GM21576 (cell line): ENCODE data around the gene DPEP2NB.
"Not testable (repeated sequence)": the region's sequence is repeated elsewhere in the genome, so short reads cannot be mapped to it uniquely, and the experiment has no call there.

Source experiments
- ATAC-seq: cut with Tn5 transposase; IDR thresholded peaks from one replicate; pipeline ENCODE4 v1.9.1; 2021; ENCODE audit warnings: mild to moderate bottlenecking, moderate library complexity; ENCODE audit not compliant: unreplicated experiment

DPEP2NB gene, protein sequence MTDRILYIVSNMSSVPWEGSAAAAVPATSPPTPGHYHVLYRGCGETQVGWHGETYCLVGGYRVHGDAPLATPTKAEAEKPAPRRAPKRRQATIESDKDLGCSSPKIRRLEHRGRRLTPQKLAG

DNA sequence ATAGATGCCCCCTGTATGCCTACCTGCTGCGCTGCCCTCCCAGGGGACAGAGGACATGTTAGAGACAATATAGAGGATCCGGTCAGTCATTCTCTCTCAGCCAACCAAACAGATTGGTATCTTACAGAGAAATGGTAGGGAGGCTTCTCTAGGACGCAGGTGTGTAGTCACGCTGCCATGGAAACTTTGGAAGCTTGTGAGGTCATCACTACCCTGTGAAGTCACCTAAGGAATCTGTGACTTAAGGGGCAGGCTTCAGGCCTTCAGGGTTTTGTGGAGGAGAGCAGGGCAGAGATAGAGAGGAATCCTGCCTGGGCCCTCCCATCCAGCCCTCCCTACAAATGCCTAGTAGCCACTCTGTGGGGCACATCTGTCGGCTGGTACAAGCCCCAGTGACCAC, at the start of gene DPEP2NB:
Gene DPEP2NB (minus strand): TSS at position 231 of the 400 bp plus-strand sequence. CDS start 141 bp downstream, at position 90.
- ATAC-seq: no peak

DNA sequence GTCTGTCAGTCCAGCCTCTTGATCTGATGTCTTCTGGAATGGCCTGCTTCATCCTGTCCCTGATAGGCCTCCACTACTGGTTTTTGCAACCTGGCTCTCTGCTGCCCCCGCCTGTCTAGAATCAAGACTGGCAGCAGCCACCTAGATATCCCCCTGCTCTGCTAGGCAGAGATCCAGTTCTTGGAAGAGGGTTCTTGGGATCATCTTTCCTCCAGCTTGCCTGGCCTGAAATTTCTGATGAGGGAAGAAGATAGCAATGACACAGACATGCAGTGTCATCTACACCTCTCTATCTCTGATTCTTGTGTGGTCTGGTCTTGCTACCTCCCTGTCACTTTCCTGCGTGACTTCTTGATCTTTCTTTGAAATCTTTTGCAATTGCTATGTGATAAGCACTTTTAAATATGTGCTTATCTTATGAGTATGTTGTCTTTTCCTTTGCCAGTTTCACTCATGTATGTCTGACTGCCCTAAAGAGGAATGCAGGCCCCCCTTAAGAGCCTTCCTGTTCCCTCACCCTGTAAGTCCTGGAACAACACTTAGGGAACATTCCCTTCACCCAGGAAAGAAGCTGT, 49.2 kb upstream of the DPEP2NB start:
- ATAC-seq: no peak

DNA sequence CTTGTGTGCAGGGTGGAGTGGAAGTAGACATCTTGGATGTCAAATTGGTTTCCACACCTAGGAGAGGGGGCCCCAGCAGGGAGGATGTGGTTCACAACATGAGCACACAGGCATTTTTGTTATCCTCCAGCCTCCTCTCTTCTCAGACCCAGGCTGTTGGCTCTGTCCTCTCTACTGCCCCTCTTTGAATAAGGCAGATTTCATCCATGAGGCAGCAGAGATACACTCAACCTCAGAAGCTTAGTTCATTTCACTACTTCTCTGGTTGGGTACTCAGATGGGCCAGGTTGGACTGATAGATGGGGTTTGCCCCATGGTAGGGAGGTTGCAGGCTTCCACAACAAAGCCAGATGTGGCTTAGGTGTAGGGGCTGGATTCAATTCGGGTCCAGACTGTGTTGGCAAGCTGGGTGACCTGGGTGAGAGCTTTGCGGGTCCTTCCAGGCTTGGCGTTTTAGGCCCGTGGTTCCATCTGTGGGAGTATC, 47.2 kb upstream of the DPEP2NB start:
- ATAC-seq: no peak

DNA sequence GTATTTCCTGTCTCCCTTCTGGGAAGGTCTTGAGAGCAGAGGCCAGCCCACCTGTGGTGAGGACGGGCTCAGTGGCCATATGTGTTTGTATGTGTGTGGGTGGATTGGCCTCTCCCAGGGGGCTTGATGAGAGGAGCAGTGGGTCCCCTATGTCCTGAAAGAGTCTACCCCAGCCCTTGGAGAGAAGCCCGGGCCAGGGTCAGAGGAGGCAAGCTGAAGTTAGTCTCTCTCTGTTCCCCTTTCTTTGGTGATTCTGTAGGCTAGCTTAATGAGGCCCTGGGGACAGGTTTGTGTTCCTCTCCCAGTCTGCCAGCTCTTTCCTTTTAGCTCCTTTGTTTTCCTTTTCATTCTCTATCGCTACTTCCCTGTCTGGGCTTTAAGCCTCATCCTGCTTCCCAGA, 45.7 kb upstream of the DPEP2NB start:
- ATAC-seq: no peak

DNA sequence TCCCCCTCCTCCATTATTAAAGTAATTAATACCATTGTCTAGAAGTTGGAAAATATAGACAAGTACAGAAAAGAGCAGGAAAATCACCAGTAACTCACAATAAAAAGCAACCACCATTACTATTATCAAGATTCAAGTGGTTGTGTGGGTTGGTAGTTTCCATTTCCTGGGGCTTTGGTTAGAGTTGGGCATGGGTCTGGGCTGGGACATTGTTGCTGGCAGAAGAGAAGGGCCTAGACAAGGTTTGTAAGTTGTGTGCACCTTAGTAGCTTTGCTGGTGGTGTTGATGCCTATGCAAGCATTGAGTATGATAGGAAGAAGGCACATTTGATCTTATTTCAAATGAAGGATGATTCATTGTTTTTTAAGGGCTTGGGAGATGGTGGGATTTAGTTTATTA, 44.1 kb upstream of the DPEP2NB start:
- ATAC-seq: no peak

DNA sequence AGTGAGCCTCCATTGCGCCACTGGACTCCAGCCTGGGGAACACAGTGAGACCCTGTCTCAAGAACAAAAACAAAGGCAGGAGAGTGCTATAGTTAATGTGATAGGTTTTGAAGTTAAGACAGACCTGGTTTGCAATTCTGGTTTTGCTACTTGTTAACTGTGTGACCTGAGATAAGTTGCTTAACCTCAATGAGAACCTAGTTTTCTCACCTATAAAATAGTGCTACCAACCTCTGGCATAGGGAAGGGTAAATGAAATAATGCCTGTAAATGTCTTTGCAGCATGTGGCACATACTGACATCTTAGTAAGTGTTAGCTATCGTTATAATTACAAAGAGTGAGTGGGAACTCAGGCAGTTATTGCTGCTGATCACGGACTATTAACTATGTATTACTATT, 39.7 kb upstream of the DPEP2NB start:
- no peak for ATAC-seq

DNA sequence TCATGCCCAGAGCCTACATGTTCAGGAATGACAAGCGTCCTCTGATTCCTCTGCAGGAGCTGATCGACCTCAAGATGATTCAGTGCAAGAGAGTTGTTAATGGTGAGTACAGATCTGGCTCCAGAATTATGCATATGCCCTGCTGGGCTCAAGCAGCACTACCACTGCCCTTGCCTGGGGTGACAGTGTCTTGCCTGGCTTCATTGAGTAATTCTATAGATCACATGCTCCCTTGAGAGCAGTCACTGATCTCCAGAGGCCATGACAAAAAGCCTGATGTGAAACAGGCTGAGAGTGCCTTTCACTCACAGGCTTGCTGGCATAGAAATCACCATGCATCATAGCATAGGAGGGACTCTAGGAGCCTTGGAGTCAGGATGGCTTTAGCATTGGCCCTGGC, 33.7 kb upstream of the DPEP2NB start:
- ATAC-seq: no peak

DNA sequence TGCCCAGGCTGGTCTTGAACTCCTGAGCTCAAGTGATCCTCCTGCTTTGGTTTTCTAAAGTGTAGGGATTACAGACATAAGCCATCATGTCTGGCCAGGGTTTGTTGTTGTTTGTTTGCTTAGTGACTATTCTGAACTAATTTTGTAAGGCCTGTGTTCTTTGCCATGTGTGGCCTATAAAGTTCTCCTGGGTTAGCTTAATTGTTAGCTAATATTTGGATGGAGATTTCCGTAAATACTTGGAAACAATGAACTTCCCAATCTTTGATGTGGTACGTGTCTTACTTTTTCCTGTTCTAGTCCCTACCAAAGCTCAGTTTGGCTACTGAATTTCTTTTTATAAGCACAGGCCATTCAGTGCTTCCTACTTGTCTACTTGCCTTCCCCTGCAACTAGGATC, 32.3 kb upstream of the DPEP2NB start:
- no peak for ATAC-seq

DNA sequence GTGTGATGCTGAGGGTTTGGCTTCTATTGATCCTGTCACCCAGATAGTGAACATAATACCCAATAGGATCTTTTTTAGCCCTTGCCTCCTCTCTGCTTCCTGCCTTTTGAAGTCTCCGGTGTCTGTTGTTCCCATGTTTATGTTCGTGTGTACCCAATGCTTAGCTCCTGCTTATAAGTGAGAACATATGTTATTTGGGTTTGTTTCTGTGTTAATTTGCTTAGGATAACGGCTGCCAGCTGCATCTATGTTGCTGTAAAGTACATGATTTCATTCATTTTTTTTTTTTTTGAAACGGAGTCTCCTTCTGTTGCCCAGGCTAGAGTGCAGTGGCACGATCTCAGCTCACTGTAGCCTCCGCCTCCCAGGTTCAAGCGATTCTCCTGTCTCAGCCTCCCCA, 30.4 kb upstream of the DPEP2NB start:
- no peak for ATAC-seq

DNA sequence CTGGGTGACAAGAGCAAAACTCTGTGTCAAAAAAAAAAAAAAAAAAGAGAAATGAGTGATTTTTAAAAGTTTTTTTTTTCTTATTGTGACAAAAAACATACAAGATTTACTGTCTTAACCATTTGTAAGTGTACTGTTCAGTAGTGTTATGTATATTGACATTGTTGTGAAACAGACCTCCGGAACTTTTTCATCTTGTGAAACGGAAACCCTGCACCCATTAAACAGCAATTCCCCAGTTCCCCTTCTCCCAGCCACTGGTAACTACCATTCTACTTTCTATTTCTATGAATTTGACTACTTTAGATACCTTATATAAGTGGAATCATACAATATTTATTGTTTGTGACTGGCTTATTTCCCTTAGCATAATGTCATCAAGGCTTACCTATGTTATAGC, 26.1 kb upstream of the DPEP2NB start:
- ATAC-seq: no peak

DNA sequence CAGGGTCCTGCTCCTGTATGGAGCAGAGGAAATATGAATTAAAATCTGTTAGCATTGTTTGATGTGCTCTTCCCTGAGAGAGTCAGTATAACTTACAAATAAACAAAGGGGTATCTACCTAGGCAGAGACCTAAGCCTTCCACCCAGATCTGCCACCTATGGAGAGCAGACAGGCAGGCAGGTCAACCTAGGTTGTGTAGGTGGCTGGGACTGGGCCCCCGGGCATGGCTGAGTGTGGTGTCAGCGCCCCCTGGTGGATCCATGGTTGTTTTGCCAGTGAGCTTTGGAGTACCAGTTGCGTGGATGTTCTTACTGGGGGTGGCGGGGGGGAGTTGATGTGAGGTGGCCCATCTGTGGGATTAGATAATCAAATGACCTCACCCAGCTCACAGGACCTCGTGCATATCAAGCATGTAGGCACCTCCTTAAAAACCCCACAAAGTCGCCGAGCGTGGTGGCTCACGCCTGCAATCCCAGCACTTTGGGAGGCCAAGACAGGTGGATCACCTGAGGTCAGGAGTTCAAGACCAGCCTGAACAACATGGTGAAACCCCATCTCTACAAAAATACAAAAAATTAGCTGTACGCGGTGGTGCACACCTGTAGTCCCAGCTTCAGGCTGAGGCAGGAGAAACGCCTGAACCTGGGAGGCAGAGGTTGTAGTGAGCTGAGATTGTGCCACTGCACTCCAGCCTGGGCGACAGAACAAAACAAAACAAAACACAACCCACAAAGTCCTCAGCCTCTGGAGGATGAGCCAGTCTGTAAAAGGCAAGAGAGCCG, 25.0 kb upstream of the DPEP2NB start:
- peak; percentile 77 for ATAC-seq

DNA sequence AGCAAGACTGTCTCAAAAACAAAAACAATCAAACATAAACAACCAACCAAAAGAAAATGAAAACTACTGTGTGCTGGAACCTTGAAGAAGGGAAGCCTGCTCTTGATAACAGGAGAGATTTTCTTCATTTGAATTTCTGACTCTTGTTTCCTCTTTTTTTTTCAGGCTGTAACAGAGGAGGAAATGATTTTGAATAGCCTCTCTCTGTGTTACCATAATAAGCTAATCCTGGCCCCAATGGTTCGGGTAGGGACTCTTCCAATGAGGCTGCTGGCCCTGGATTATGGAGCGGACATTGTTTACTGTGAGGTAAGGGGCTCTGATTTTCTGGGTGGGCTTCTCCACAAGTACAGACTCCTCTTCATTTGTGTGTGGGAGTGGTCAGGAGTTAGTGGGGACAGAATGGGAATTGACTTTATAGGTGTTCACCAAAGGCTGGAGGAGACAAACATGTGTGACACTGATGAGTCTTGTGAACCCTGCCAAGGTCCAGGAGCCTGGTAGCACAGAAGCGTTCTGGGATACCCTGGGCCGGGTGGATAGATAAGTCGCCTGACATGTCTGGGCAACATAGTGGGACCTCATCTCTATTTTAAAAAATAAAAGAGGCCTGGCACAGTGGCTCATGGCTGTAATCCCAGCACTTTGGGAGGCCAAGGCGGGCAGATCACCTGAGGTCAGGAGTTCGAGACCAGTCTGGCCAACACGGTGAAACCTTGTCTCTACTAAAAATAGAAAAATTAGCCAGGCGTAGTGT, 22.3 kb upstream of the DPEP2NB start:
- ATAC-seq: no peak

DNA sequence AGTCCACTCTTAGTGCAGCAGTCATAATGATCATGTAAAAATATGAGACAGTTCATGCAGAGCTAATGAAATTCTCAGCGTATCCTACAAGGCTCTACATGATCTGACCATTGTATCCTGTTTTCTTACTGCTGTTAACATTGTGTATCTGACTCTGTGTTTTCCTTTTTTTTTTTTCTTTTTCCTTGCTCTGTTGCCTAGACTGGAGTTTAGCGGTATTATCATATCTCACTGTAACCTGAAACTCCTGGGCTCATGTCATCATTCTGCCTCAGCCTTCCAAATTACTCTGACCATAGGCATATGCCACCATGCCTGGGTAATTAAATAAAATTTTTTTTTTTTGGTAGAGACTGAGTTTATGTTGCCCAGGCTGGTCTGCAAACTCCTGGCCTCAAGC, 19.5 kb upstream of the DPEP2NB start:
- no peak for ATAC-seq

DNA sequence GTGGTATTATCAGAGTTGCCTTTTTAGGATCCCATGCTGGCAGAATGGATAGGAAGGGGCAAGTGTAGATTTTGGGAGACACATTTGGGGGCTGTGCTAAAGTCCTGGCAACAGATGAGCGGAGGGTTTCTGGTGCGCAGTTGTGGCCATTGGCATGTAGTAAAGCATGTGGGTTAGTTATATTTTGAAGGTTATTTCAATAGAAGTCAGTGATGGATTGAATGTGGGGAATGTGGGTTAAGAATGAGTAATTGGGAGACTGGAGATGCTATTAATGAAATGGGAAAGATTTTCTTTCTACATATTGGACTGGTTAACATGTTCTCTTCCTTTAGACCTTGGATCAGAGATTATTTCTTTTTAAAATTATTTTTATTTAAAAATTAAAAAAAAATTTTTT, 17.4 kb upstream of the DPEP2NB start:
- no peak for ATAC-seq

DNA sequence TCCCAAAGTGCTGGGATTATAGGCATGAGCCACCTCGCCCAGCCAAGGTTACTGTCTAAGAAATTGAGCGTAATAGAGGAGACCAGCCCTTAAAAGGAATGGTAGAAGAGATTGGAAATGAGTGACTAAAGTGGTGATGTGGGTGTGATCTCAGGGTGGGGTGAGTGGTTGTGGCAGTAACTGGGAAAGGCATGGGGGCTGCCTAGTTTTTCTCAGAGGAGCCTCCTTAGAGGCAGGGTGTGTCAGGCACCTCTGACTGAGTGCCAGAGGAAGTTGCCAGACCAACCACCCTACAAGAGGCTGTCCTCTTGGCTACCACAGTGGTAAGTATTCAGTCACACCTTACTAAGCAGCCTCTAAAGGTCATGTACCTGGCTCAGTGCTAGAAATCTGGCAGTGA, 16.2 kb upstream of the DPEP2NB start:
- no peak for ATAC-seq

DNA sequence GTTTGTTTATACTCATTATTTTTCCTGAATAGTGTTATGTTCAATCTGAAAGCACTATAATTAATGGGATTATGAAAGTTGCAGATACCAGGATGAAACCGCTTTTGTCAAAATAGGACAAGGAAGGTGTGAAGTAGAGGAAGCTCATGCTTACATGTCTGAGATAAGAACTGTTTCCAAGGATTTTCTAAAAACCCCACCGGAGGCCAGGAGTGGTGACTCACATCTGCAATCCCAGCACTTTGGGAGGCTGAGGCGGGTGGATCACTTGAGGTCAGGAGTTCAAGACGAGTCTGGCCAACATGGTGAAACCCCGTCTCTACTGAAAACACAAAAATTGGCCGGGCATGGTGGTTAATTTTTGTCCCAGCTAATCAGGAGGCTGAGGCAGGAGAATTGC, 14.4 kb upstream of the DPEP2NB start:
- ATAC-seq: not testable (repeated sequence)

DNA sequence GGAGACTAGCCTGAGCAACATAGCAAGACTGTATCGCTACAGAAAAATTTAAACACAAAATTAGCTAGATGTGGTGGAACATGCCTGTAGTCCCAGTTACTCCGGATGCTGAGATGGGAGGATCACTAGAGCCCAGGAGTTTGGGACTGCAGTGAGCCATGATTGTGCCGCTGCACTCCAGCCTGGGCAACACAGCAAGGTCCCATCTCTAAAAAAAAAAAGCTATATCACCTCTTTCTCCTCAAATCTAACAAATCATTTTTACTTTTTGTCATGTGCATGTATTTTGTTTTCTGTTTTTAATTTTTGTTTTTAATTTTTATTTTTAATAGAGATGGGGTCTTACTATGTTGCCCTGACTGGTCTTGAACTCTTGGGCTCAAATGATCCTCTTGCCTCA, 13.3 kb upstream of the DPEP2NB start:
- ATAC-seq: no peak

DNA sequence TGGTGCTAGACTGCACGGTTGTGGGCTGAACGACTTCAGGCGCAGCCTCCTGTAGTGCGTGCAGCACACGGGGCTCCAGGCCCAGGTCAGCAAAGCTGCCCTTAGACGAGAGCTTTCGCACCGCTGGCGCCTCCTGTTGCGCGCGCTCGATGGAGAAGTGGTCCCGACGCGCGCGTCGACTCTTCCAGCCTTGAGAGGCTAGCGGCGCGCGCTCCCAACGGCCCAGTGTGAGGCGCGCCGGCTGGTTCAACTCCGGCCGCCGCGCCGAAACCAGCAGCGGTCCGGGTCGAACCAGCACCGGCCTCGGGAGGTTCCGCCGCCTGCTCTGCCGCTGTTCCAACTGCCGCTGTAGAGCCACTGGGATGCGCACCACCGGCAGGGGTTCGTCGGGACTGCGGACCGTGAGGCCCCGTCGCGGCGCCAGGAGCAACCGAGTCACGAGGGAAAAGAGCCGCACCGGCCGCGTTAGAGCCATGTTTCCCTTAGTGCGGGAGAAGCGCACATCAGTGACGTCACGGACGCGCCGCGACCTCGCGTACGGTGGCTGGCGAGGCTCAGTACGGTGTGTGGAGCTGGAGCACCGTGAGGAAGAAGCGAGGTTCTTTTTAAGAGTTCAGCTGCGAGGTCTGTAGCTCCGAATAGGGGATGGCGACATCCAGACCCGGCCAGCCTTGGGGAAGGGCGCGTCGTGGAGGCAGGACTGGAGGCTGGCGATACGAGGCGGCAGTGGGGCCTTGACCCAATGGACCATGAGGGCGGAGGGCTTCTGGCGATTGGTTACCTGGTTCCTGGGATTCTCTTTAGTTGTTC, 7.2 kb upstream of the DPEP2NB start, which contains the start of the genes DDX28 and DUS2:
Gene DDX28 (minus strand): TSS at position 505 of the 810 bp plus-strand sequence. CDS start 30 bp downstream, at position 475.
Gene DUS2 (plus strand): TSS at position 557 of the 810 bp plus-strand sequence. CDS start 14,740 bp downstream, outside the sequence.
- peak; percentile 79 for ATAC-seq

DNA sequence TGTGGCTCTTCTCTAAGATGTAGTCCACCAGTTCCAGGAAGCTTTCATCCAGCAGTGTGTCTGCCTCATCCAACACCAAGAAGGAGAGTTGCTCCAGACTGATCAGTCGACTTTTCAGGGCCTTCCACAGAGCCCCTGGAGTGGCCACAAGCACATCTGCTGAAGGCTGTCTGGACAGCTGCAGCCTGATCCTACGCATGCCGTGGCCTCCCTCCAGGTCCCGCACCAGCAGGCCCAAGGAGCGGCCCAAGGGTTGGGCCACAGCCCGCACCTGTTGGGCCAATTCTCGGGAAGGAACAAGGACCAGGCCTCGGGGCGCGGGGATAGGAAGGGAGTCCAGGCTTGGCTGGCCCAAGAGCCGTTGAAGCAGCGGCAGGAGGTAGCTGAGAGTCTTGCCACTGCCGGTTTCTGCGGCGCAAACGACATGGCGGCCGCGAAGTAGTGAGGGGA, 6.6 kb upstream of the DPEP2NB start:
- no peak for ATAC-seq

DNA sequence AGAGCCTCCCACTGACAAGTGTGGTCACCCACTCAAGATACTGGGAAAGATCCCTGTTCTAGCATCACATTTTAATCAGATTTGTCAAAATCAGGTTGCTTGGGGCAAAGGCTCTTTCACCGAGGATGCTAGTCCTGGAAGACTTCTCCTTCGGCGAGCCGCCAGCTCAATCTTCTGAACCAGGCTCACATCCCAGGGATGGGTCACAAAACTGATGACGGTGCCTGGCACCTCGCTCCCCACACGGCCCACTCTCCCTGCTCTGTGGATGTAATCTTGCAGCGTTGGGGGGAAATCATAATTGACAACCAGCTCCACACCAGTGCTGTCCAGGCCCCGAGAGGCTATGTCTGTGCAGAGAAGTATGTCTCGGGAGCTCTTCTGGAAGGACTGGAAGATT, 5.8 kb upstream of the DPEP2NB start:
- ATAC-seq: no peak
